ENCODE measurements around the gene MSANTD3.

MSANTD3 gene

DNA sequence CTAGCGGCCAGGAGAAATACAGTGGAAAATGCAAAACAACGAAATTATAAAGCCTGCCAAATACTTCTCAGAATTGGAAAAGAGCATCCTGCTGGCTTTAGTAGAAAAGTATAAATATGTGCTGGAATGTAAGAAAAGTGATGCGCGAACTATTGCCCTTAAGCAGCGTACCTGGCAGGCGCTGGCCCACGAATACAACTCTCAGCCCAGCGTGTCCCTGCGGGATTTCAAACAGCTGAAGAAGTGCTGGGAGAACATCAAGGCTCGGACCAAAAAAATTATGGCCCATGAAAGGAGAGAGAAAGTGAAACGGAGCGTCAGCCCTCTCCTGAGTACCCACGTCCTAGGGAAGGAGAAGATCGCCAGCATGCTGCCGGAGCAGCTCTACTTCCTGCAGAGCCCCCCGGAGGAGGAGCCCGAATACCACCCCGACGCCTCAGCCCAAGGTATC lies 15.0 kb downstream of the MSANTD3 start:
- Mint-ChIP-seq H3K4me3 (no peak overlapping the region), H3K27ac (no peak overlapping the region), H3K9me3 (no peaks in the 10 kb centered on the region), H3K36me3 (ENCODE audit: low read depth) (no peaks in the 10 kb centered on the region), H3K27me3 (ENCODE audit: low read depth) (no peaks in the 10 kb centered on the region), H3K4me1 (ENCODE audit: low read depth) (no peaks in the 10 kb centered on the region)

DNA sequence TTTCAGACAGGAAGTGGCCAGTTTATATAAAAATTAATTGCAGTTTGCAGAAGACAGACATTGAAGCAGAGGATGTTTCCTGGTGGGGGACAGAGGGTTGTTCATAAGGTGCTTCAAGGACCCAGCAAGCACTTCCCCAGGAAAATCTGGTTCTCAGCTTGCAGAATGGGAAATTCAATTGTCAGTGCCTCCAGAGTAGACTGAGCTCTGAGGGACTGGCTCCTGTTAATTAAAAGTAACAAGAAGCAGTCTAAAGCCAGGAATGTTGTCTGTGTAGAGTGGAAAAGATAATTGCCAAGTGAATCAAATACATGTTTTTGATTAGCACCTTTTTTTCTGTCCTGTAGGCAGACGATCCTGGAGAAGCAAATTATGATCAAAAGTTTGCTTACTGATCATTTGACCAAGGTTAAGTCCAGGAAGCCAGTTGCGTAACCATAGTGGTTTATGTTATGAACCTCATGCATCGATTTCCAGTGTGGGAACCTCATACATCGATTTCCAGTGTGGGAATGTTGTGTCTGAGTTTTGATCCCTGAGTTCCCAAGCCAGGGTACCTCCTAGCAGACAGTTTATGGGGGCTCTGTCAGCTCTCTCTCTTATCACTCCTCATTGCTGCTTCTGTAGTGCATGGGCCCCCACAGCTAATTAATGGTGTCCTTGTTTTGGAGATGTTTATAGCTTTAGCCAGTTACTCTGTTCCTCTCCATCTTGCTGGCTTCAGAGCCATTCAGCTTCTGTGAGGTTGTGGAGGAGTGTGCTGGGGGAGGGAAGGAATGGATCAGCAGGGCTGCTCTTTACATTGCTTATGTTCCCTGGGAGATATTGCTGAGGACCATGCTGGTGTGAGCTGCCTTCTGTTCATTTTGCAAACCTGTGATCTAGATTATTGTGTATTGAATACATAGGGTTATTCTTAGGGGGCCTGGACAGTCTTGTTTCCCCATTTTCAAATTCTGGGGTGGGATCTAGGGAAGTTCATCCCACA lies 17.1 kb downstream of the MSANTD3 start:
- no peak overlapping the region for H3K27ac Mint-ChIP-seq

DNA sequence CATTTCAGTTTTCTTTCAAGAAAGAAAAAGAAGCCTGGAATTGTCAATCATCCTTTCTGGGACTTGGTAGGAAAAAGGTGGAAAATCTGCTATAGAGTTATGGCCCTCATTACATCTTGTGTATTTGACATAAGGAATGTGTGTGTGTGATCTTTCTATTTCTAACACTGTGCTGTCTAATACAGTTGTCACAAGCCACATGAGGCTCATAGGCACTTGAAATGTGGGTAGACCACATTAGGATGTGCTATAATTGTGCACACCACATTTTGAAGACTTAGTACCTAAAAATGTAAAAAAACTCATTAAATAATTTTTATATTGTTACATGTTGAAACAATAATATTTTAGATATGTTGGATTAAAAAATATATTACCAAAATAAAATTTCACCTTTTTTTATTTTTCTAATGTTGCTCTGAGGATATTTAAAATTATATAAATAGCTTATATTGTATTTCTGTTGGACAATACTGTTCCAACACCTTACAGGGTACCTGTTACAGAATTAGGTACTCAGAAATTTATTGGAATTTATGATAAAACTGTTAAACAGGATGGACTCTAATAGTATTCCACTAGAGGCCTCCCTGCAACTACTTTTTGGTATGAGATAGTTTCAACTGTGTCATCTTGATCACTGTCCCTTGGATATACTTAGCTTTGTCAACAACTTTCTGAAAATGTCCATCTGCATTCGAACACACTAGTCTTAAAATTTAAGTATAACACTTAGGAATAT lies 18.4 kb downstream of the MSANTD3 start:
- Mint-ChIP-seq H3K4me1 (ENCODE audit: low read depth) (peaks cover 4% of the 10 kb centered on the region), H3K27ac (no peak overlapping the region), H3K36me3 (ENCODE audit: low read depth) (peaks cover 5% of the 10 kb centered on the region), H3K9me3 (no peaks in the 10 kb centered on the region), H3K27me3 (ENCODE audit: low read depth) (no peaks in the 10 kb centered on the region), H3K4me3 (no peak overlapping the region)

More for the DNA sequence above, 17.1 kb downstream of the MSANTD3 start:
- Mint-ChIP-seq H3K4me1 (ENCODE audit: low read depth) (no peaks in the 10 kb centered on the region), H3K27me3 (ENCODE audit: low read depth) (no peaks in the 10 kb centered on the region), H3K36me3 (ENCODE audit: low read depth) (peaks cover 3% of the 10 kb centered on the region), H3K9me3 (no peaks in the 10 kb centered on the region), H3K4me3 (no peak overlapping the region)

DNA sequence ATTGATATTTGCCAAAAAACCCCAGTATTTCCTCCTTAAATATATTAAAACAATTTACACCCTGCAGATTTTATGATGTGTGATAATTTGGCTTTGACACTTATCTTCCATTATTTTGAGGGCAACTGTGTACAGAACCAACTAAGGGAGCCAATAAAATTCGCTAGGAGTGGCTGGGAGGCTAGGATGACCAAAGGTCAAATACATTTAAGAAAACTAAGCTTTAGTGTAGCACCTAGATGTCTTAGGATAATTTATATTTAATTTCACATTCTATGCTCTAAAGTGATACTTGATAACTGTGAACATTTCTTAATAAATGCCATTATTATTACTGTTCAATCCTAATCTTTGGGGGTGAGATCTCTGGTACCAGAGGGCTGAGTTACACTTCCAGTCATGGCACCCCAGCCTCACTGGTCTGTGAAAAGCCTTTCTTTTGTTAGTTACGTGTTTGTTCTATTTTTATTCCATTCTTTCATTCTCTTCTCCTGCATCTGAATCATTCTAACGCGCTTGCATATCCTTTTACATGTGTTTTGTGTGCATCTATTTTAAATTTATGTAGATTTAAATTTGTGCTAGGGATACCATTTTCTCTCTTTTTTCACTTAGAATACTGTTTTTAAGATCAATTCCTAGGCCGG lies 19.1 kb downstream of the MSANTD3 start:
- Mint-ChIP-seq H3K27ac (no peak overlapping the region), H3K27me3 (ENCODE audit: low read depth) (no peaks in the 10 kb centered on the region), H3K9me3 (no peaks in the 10 kb centered on the region), H3K4me1 (ENCODE audit: low read depth) (peaks cover 4% of the 10 kb centered on the region), H3K4me3 (no peak overlapping the region), H3K36me3 (ENCODE audit: low read depth) (peaks cover 5% of the 10 kb centered on the region)

DNA sequence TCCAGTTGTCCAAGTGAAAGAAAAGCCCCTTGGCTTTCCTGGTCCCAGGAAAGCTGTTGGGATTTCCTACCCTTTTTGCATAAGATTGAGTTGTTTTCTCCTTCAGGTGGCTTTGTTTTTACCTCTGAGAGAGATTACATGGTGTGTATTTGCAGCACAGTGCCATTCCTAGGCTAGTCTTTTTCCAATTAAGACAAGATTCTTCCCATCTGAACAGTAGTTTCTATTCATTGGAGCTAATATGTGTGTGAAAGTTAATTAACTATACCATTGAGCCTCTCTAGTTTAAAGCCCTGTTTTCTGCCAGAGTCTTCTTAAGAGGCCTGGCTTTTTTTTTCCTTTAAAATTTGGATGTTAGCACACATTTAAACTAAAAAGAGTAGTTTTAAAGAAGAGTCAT lies 20.1 kb downstream of the MSANTD3 start:
- no peak overlapping the region for H3K4me3 Mint-ChIP-seq
- H3K27me3 Mint-ChIP-seq (ENCODE audit: low read depth) = no peaks in the 10 kb centered on the region
- H3K27ac Mint-ChIP-seq = no peak overlapping the region
- H3K4me1 Mint-ChIP-seq (ENCODE audit: low read depth) = peaks cover 4% of the 10 kb centered on the region
- no peaks in the 10 kb centered on the region for H3K9me3 Mint-ChIP-seq
- peaks cover 9% of the 10 kb centered on the region for H3K36me3 Mint-ChIP-seq (ENCODE audit: low read depth)

DNA sequence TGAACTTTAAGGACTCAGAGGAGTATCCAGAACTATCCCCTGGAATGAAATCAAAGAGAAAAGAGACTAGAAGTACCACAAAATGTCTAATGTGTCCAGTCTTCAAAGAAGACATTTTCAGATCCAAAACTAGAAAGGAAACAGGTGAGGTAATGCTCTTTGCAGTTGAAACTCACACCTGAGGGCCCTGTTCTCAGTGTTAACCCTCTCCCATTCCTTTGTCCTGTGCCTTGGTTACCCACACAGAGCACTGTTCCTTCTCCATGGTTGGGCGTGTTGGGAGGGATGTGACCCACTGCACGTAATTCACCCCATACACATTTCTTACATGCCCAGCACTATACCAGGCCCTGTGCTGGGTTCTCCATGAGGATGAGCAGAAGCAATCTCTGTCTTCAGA lies 21.3 kb downstream of the MSANTD3 start:
- Mint-ChIP-seq H3K27me3 (ENCODE audit: low read depth) (no peaks in the 10 kb centered on the region), H3K36me3 (ENCODE audit: low read depth) (peaks cover 9% of the 10 kb centered on the region), H3K4me3 (no peak overlapping the region), H3K4me1 (ENCODE audit: low read depth) (peaks cover 4% of the 10 kb centered on the region), H3K9me3 (no peaks in the 10 kb centered on the region), H3K27ac (no peak overlapping the region)

DNA sequence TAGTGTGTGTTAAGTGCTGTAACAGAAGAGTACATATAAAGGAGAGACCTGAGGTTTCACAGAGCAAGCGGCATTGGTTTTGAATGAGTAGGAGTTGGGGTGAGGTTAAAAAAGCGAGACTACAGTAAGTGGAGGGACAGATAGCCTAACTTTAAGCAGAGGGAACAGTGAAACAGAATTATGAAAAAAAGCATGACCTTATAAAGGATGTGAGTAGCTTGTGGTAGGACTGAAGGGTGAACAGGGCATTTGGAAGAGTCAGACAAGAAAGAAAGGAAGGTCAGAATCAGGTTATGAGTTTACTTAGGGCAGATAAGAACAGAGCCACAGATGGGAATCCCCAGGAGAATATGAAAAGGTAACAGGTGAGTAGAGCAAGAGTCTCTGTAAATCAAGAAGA lies 22.5 kb downstream of the MSANTD3 start:
- H3K27ac Mint-ChIP-seq = no peak overlapping the region
- peaks cover 9% of the 10 kb centered on the region for H3K36me3 Mint-ChIP-seq (ENCODE audit: low read depth)
- no peaks in the 10 kb centered on the region for H3K27me3 Mint-ChIP-seq (ENCODE audit: low read depth)
- H3K4me3 Mint-ChIP-seq = no peak overlapping the region
- H3K4me1 Mint-ChIP-seq (ENCODE audit: low read depth) = peaks cover 4% of the 10 kb centered on the region
- H3K9me3 Mint-ChIP-seq = no peaks in the 10 kb centered on the region

DNA sequence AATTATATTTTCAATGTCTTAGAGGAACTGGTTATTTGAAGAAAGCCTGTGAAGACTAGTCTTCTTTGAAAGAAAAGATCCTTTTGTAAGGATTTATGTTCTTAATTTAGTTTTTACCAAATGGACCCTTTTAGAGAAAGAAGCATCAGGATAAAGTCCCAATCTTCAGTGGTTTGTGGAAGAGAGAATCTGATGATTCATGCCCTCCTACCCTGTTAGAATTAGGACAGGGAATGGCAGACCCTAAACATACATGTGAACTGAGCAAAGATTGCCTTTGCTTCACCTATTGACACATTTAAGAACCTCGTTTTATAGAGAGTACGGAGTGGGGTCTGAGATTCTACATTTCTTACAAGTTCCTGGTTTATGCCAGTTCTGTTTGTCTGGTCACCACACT lies 26.0 kb downstream of the MSANTD3 start:
- Mint-ChIP-seq H3K27me3 (ENCODE audit: low read depth) (peaks cover 5% of the 10 kb centered on the region), H3K4me1 (ENCODE audit: low read depth) (peaks cover 4% of the 10 kb centered on the region), H3K36me3 (ENCODE audit: low read depth) (peaks cover 9% of the 10 kb centered on the region), H3K4me3 (no peak overlapping the region), H3K9me3 (no peaks in the 10 kb centered on the region), H3K27ac (no peak overlapping the region)

DNA sequence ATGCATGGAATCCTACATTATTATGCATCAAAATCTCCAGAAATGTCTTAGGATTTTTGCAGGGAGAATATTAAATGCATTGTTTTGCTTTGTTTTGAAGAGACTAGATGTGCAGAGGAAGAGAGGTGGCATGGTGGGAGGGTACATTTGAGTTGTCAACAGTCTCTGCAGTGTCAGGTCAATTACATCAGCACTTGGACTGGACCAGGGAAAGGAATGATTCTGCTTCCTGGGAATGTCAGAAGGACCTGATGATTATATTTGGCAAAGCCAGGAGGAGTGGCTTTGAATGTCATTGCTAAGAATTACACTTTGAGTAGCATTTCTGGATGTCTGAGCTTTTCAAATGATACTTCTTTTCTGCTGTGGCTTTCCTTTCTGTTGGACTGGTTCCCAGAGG lies 28.5 kb downstream of the MSANTD3 start:
- H3K27ac Mint-ChIP-seq = no peak overlapping the region
- H3K27me3 Mint-ChIP-seq (ENCODE audit: low read depth) = peaks cover 18% of the 10 kb centered on the region
- no peak overlapping the region for H3K4me3 Mint-ChIP-seq
- no peaks in the 10 kb centered on the region for H3K9me3 Mint-ChIP-seq
- H3K36me3 Mint-ChIP-seq (ENCODE audit: low read depth) = peaks cover 4% of the 10 kb centered on the region
- no peaks in the 10 kb centered on the region for H3K4me1 Mint-ChIP-seq (ENCODE audit: low read depth)

DNA sequence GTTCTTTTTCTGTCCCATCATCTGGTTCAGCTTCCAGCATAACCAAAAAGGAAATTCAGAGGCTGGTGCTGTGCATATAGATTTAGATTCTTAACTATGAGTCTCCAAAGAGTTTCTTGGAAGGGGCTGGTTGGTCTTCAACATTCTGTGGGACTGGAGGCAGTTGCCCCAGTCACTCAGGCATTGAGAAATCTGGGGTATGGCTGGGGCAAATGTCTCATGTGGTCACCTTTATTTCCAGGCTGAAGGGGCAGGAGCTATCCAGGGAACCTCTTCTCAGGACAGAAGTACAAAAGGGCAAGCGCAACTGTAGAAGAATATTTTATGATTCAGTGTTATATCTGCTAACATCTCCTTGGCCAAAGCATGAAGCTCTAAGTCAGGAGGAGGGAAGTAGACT lies 30.6 kb downstream of the MSANTD3 start:
- no peaks in the 10 kb centered on the region for H3K9me3 Mint-ChIP-seq
- H3K4me3 Mint-ChIP-seq = no peak overlapping the region

DNA sequence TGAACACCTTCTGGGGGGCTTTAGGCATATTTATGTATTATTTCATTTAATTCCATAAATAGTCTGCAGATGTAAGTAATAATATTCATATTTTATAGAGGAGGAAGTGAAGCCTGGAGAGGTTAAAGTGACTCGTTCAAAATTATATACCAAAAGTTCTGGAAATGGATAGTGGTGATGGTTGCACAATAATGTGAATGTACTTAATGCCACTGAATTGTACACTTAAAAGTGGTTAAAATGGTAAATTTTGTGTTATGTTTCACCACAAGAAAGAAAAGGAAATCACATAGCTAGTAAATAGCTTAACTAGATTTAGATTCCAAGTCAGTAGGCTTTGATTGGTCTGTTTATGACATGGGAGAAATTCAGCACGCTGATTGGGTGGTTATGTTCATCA lies 33.0 kb downstream of the MSANTD3 start:
- no peaks in the 10 kb centered on the region for H3K4me1 Mint-ChIP-seq (ENCODE audit: low read depth)
- peaks cover 27% of the 10 kb centered on the region for H3K27me3 Mint-ChIP-seq (ENCODE audit: low read depth)
- no peaks in the 10 kb centered on the region for H3K36me3 Mint-ChIP-seq (ENCODE audit: low read depth)
- no peaks in the 10 kb centered on the region for H3K9me3 Mint-ChIP-seq
- H3K27ac Mint-ChIP-seq = no peak overlapping the region
- H3K4me3 Mint-ChIP-seq = no peak overlapping the region

More for the DNA sequence above, 30.6 kb downstream of the MSANTD3 start:
- H3K27ac Mint-ChIP-seq = no peak overlapping the region
- H3K36me3 Mint-ChIP-seq (ENCODE audit: low read depth) = no peaks in the 10 kb centered on the region
- no peaks in the 10 kb centered on the region for H3K4me1 Mint-ChIP-seq (ENCODE audit: low read depth)
- H3K27me3 Mint-ChIP-seq (ENCODE audit: low read depth) = peaks cover 18% of the 10 kb centered on the region

DNA sequence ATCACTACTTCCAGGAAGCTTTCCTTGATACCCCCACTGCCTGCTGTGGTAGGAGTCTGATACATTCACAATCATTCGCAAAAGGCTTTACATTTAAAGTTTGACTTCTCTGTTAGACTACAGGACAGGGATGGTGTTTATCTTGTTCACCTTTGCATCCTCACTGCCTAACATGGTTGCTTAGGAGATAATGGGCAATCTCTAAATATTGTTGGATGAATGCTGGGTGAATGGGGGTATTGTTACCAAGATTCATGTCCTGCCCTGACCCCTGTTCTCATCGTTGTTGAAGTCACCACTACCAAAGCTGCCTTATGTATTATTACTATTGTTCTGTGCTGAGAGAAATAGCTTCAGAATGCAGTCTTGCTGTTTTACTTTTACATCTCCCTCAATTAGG lies 38.3 kb downstream of the MSANTD3 start:
- H3K4me1 Mint-ChIP-seq (ENCODE audit: low read depth) = no peaks in the 10 kb centered on the region
- H3K27me3 Mint-ChIP-seq (ENCODE audit: low read depth) = peaks cover 29% of the 10 kb centered on the region
- H3K9me3 Mint-ChIP-seq = no peaks in the 10 kb centered on the region
- H3K36me3 Mint-ChIP-seq (ENCODE audit: low read depth) = no peaks in the 10 kb centered on the region
- H3K27ac Mint-ChIP-seq = no peak overlapping the region
- no peak overlapping the region for H3K4me3 Mint-ChIP-seq

DNA sequence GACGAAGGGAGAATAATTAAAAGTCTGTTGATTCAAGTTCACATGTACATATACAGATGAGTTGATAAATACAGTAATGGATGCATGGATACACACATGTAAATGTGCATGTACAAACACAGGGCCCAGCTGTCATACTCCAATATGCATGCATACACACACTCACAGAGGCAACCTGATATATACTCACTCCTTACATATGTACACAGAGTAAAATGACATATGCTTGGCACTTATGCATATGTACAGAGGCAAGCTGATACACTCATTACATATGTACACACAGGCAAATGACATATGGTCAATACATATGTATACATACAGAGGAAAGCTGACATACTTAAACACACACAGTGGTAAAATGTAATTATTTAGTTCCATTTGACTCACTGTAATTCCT lies 38.8 kb downstream of the MSANTD3 start:
- H3K4me3 Mint-ChIP-seq = no peak overlapping the region

DNA sequence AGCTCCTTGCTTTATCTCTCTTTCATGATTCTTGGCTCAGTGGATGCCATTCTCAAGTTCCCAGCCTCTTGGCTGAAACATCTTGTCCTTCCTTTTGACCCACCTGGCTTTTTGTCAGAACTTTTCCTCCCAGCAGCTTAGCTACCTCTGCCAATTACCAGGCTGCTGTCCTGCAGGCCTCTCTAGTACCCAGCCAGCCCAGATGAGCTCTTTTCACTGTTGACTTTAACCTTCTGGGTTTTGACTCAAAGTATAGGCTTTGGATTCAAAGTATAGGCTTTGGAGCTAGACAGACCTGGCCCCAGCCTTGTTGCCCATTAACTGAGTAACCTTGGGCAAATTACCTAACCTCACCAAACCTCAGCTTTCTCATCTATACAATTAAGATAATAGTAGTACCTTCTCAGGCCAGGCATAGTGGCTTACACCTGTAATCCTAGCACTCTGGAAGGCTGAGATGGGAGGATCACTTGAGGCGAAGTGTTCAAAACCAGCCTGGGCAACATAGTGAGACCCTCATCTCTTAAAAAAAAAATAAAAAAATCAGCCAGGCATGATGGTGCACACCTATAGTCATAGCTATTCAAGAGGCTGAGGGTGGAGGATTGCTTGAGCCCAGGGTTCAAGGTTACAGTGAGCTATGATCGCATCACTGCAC lies 39.4 kb downstream of the MSANTD3 start:
- Mint-ChIP-seq H3K36me3 (ENCODE audit: low read depth) (no peaks in the 10 kb centered on the region), H3K9me3 (no peaks in the 10 kb centered on the region), H3K27me3 (ENCODE audit: low read depth) (peaks cover 34% of the 10 kb centered on the region), H3K4me3 (no peak overlapping the region), H3K27ac (no peak overlapping the region), H3K4me1 (ENCODE audit: low read depth) (no peaks in the 10 kb centered on the region)

More for the DNA sequence above, 38.8 kb downstream of the MSANTD3 start:
- Mint-ChIP-seq H3K4me1 (ENCODE audit: low read depth) (no peaks in the 10 kb centered on the region), H3K9me3 (no peaks in the 10 kb centered on the region), H3K27ac (no peak overlapping the region), H3K36me3 (ENCODE audit: low read depth) (no peaks in the 10 kb centered on the region), H3K27me3 (ENCODE audit: low read depth) (peaks cover 32% of the 10 kb centered on the region)
